Panc1 (cell line): Measurements from ENCODE around the gene MGAT1.

ENCODE experiments used
- POLR2AphosphoS5 ChIP-seq: IDR thresholded peaks from 2 replicates; pipeline ENCODE4 v1.6.1; 2012; ENCODE audit warnings: mild to moderate bottlenecking, low read depth, low read length, moderate library complexity
- SIN3A ChIP-seq: IDR thresholded peaks from 2 replicates; pipeline ENCODE4 v1.6.1; 2012; ENCODE audit warnings: low read depth, mild to moderate bottlenecking, low read length, moderate library complexity, borderline replicate concordance; ENCODE audit not compliant: insufficient read depth
- TF ChIP-seq, protein P1 (sequence below): fragments of 450-650 bp; IDR thresholded peaks from 2 replicates; pipeline ENCODE4 v1.5.1; 2017; ENCODE audit warnings: mild to moderate bottlenecking
- TF ChIP-seq, protein P2 (sequence below), 2 experiments: IDR thresholded peaks; 2 replicates each; pipeline ENCODE4 v1.6.1; 2011 to 2012; ENCODE audit warnings: low read depth in 2 of 2, control low read depth in 1 of 2, low read length in 1 of 2, mild to moderate bottlenecking in 1 of 2, moderate library complexity in 1 of 2; ENCODE audit not compliant: insufficient read depth in 1 of 2

DNA sequence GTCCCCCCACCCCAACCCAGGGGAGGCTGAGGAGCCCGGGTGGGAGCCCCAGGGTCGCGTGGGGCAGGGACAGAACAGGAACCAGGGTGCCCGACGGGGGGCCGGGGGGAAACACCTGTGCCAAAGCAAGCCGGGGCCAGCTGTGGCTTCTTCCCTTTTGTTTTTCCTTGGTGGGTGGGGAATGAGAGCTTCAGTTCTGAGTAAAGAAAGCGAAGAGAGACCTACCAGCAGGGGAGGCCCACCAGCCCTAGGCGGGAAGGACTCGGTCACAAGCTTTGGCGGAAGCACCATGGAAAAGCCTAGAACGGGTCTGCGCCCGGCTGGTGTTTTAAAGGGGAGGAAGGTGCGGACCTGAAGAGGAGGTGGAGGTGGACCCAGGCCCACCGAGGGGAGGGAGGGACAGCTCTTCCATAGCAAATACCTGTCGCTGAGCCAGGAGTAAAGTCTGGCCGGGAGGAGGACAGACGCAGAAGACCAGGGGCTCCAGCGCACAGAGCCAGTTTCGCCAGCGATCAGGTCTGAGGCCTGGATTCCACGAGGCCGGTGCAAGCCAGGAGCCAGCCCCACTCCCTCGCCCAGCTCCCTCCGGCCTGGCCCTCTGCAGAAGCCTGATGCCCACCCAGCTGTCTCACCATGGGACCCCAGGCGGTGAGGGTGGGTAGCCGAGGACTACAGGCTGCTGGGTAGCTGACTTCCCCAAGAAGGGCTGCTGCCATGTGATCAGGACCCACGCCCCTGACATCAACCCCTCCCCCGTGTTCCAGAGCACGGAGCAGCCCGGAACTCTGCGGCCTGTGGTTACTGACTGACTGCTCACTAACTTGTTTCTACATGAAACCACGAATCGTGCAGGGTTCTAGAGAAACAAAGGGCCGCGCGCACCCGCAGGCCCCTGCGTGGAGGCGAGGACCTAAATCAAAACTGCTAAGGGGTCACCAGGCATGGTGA, 849 bp upstream of the MGAT1 start:
- TF ChIP-seq, protein P1, sequence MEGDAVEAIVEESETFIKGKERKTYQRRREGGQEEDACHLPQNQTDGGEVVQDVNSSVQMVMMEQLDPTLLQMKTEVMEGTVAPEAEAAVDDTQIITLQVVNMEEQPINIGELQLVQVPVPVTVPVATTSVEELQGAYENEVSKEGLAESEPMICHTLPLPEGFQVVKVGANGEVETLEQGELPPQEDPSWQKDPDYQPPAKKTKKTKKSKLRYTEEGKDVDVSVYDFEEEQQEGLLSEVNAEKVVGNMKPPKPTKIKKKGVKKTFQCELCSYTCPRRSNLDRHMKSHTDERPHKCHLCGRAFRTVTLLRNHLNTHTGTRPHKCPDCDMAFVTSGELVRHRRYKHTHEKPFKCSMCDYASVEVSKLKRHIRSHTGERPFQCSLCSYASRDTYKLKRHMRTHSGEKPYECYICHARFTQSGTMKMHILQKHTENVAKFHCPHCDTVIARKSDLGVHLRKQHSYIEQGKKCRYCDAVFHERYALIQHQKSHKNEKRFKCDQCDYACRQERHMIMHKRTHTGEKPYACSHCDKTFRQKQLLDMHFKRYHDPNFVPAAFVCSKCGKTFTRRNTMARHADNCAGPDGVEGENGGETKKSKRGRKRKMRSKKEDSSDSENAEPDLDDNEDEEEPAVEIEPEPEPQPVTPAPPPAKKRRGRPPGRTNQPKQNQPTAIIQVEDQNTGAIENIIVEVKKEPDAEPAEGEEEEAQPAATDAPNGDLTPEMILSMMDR, result no peak; the same call in 1 of the 2 replicates
- no peak for TF ChIP-seq POLR2AphosphoS5
- TF ChIP-seq, protein P2, sequence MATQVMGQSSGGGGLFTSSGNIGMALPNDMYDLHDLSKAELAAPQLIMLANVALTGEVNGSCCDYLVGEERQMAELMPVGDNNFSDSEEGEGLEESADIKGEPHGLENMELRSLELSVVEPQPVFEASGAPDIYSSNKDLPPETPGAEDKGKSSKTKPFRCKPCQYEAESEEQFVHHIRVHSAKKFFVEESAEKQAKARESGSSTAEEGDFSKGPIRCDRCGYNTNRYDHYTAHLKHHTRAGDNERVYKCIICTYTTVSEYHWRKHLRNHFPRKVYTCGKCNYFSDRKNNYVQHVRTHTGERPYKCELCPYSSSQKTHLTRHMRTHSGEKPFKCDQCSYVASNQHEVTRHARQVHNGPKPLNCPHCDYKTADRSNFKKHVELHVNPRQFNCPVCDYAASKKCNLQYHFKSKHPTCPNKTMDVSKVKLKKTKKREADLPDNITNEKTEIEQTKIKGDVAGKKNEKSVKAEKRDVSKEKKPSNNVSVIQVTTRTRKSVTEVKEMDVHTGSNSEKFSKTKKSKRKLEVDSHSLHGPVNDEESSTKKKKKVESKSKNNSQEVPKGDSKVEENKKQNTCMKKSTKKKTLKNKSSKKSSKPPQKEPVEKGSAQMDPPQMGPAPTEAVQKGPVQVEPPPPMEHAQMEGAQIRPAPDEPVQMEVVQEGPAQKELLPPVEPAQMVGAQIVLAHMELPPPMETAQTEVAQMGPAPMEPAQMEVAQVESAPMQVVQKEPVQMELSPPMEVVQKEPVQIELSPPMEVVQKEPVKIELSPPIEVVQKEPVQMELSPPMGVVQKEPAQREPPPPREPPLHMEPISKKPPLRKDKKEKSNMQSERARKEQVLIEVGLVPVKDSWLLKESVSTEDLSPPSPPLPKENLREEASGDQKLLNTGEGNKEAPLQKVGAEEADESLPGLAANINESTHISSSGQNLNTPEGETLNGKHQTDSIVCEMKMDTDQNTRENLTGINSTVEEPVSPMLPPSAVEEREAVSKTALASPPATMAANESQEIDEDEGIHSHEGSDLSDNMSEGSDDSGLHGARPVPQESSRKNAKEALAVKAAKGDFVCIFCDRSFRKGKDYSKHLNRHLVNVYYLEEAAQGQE (IDR thresholded peaks at IDR 0.05; ENCODE audit: insufficient read depth in 1 of 2, low read depth in 2 of 2, low read length in 1 of 2), result no peak
- no peak for TF ChIP-seq SIN3A
